AG04450 (cell line): ENCODE results near the gene CDK11A. TPM values are rescaled to one million over a fixed set of nuclear protein-coding genes. Genes with fewer than 3 reads are reported as not detected.

Experiments
- CTCF ChIA-PET: fragments of 300-600, 350-600 bp; formaldehyde crosslinking; extraction: SDS; loops from one replicate; lab custom pipeline; 2022; ENCODE audit warnings: antibody characterized with exemption, inconsistent platforms; lab: Charles Lee
- POLR2A ChIA-PET: fragments of 350-600 bp; formaldehyde crosslinking; extraction: SDS; loops from one replicate; lab custom pipeline; 2021; ENCODE audit warnings: antibody characterized with exemption, inconsistent platforms; lab: Yijun Ruan, JAX
- DNase-seq: peaks from one replicate; pipeline ENCODE4 v3.0.0-alpha.2; 2011; ENCODE audit warnings: low read depth, low spot score
- H3K27ac ChIP-seq: one replicate; pipeline ENCODE4 v1.5.1; 2012; ENCODE audit warnings: low read depth, low read length, control low read depth
- H3K27me3 ChIP-seq: one replicate; pipeline ENCODE4 v1.6.0; 2012; ENCODE audit warnings: low read length; ENCODE audit not compliant: control insufficient read depth, insufficient read depth
- H3K4me3 ChIP-seq: 2 replicates; pipeline ENCODE4 v1.5.1; 2011; ENCODE audit warnings: mild to moderate bottlenecking, low read depth, low read length, control low read depth
- H3K9me3 ChIP-seq: 2 replicates; pipeline ENCODE4 v1.5.1; 2012; ENCODE audit warnings: low read length; ENCODE audit not compliant: control insufficient read depth, insufficient read depth
- CTCF ChIP-seq: IDR thresholded peaks from 2 replicates; pipeline ENCODE4 v1.5.1; 2011; ENCODE audit warnings: low read depth, low read length, control low read depth, inconsistent platforms
- polyA plus RNA-seq: library from polyadenylated mRNA; depleted of rRNA; stranded (reverse); fragments of >200 nt; gene quantifications from 2 replicates; pipeline ENCODE4 v1.2.3, GENCODE V29; 2011

CDK11A gene
- polyA plus RNA-seq, 1 experiment: 6.0 TPM

- ChIA-PET CTCF (no interaction called here), POLR2A (no interaction called here)
- Histone ChIP-seq H3K27ac (no peak overlapping the region), H3K9me3 (no peaks in the 10 kb centered on the region), H3K4me3 (no peak overlapping the region), H3K27me3 (no peaks in the 10 kb centered on the region)
- TF ChIP-seq CTCF: no peak
- DNase-seq: no peak
Observed at GRCh38 chr1:1672181-1672965, 51.8 kb downstream of the CDK11A start.

- ChIA-PET POLR2A (no interaction called here), CTCF (no interaction called here)
- DNase-seq: no peak
Observed at GRCh38 chr1:1671365-1672119, 52.6 kb downstream of the CDK11A start.

GRCh38 chr1:1670866-1671265 is 53.3 kb downstream of the CDK11A start:
- CTCF ChIA-PET: no interaction called here
- TF ChIP-seq CTCF: no peak
- H3K4me3 ChIP-seq: no peak overlapping the region
- no peak overlapping the region for H3K27ac ChIP-seq
- DNase-seq: no peak
- POLR2A ChIA-PET: interaction anchor here (0.8 kb wide), 1 partner anchor 13 kb away, joined by 3 read pairs; no protein-coding TSS in a partner anchor
- no peaks in the 10 kb centered on the region for H3K27me3 ChIP-seq
- no peaks in the 10 kb centered on the region for H3K9me3 ChIP-seq

More at GRCh38 chr1:1671365-1672119, 52.6 kb downstream of the CDK11A start:
- H3K27me3 ChIP-seq: no peaks in the 10 kb centered on the region
- H3K27ac ChIP-seq: no peak overlapping the region
- H3K4me3 ChIP-seq: no peak overlapping the region
- no peaks in the 10 kb centered on the region for H3K9me3 ChIP-seq
- TF ChIP-seq CTCF: no peak

GRCh38 chr1:1669468-1670440 is 54.4 kb downstream of the CDK11A start:
- H3K9me3 ChIP-seq: no peaks in the 10 kb centered on the region
- H3K4me3 ChIP-seq: no peak overlapping the region
- ChIA-PET POLR2A (interaction anchor here (0.7 to 0.8 kb wide), 2 partner anchors 10 to 14 kb away, joined by 3 read pairs; no protein-coding TSS in a partner anchor), CTCF (no interaction called here)
- no peak for DNase-seq
- H3K27me3 ChIP-seq: no peaks in the 10 kb centered on the region
- no peak for TF ChIP-seq CTCF
- H3K27ac ChIP-seq: no peak overlapping the region
